Esophagus muscularis mucosa (tissue), 4 donors: ENCODE results near the gene ULK1. TPM values are rescaled to one million over a fixed set of nuclear protein-coding genes. Genes with fewer than 3 reads are reported as not detected.

Source experiments
- DNase-seq: peaks from one replicate; pipeline ENCODE4 v3.0.0-alpha.2; 2017; ENCODE audit errors: extremely low spot score
- H3K27ac ChIP-seq, 4 donors: fragments of 200-600 bp; sonication (generic); replicated peaks in 1 of 4; 1 replicate in 3 of 4; 2 replicates in 1 of 4; pipeline ENCODE4 v1.5.1; 2016 to 2019; ENCODE audit warnings: mild to moderate bottlenecking in 1 of 4
- H3K27me3 ChIP-seq, 4 donors: fragments of 200-600 bp; sonication (generic); one replicate each; pipeline versions ENCODE4 v1.5.1 to v1.6.0; 2016 to 2019
- H3K36me3 ChIP-seq, 4 donors: fragments of 200-600 bp; sonication (generic); one replicate each; pipeline ENCODE4 v1.5.1; 2016 to 2019
- H3K4me1 ChIP-seq, 4 donors: fragments of 200-600 bp; sonication (generic); one replicate each; pipeline ENCODE4 v1.5.1; 2016 to 2019
- H3K4me3 ChIP-seq, 4 donors: fragments of 200-600 bp; sonication (generic); 1 replicate in 2 of 4; 2 replicates in 2 of 4; pipeline ENCODE4 v1.5.1; 2016 to 2019; ENCODE audit warnings: mild to moderate bottlenecking in 4 of 4, moderate library complexity in 1 of 4
- H3K9me3 ChIP-seq, 4 donors: fragments of 200-600 bp; sonication (generic); 1 replicate in 3 of 4; 2 replicates in 1 of 4; pipeline ENCODE4 v1.5.1; 2016 to 2019
- EP300 ChIP-seq: sonication (generic); formaldehyde crosslinking; IDR thresholded peaks from one replicate; pipeline ENCODE4 v1.6.1; 2017; ENCODE audit warnings: antibody characterized with exemption
- POLR2A ChIP-seq: fragments of 450-650 bp; IDR thresholded peaks from one replicate; pipeline ENCODE4 v1.6.1; 2017; ENCODE audit warnings: antibody characterized with exemption, moderate library complexity, mild to moderate bottlenecking, low read depth
- POLR2AphosphoS5 ChIP-seq, 2 donors: sonication (generic); formaldehyde crosslinking; IDR thresholded peaks; one replicate each; pipeline ENCODE4 v1.6.1; 2017; ENCODE audit warnings: antibody characterized with exemption in 2 of 2
- WGBS: methylation state at CpG from one replicate; pipeline ENCODE4 v1.1.5; 2018; 5-methylcytosine and 5-hydroxymethylcytosine counted together
- intact Hi-C: fragments of 100-400 bp; cut with DNase I; formaldehyde crosslinking; loops from one replicate; pipeline ENCODE4 v1.15.1; 2023
- total RNA-seq, 4 donors: library from RNA; depleted of rRNA; stranded (reverse); fragments of >200 nt; gene quantifications; one replicate each; pipeline versions ENCODE4 v1.1.0 to v1.2.1, GENCODE V29; 2016
- TF ChIP-seq, protein P1 (sequence below), 3 experiments: fragments of 200-600 bp in 2 of 3; fragments of 450-650 bp in 1 of 3; sonication (generic) in 2 of 3; IDR thresholded peaks; one replicate each; pipeline ENCODE4 v1.5.1; 2017 to 2019; ENCODE audit warnings: antibody characterized with exemption in 3 of 3, mild to moderate bottlenecking in 2 of 3, moderate library complexity in 1 of 3

ULK1 gene
- total RNA-seq, 4 donors from 2014 or later, result 18.4 to 37.5 (median 26.9) TPM

DNA sequence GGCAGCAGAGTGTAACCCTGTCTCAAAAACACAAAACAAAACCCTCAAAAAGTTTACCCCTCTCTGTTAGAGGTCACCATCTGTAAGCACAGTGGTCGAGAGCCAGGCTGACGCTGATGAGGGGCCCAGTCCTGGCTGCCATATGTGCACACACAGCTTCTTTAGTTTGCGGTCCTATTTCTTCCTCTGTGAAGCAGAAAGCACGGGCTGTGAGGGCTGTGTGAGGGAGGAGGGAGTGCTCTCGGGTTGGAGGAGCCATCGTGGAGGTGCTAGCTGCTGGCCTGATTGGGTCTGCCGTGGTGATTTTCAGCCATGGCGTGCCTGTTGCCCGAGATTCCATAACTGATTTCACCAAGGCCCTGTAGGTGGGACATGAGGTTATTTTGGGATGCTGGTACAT, 3.5 kb downstream of the ULK1 start:
- no peaks in the 10 kb centered on the region for H3K9me3 ChIP-seq
- intact Hi-C loops, result loop anchor here (2.0 to 5.0 kb wide), 2 partner anchors 31 to 49 kb away; partner anchors contain the start of genes EP400 and PUS1
- H3K4me1 ChIP-seq, result peaks cover 55 to 84% (median 76%) of the 10 kb centered on the region in 4 donors
- no peak for TF ChIP-seq POLR2AphosphoS5 (IDR thresholded peaks at IDR 0.05)
- TF ChIP-seq EP300, result no peak
- TF ChIP-seq, protein P1, sequence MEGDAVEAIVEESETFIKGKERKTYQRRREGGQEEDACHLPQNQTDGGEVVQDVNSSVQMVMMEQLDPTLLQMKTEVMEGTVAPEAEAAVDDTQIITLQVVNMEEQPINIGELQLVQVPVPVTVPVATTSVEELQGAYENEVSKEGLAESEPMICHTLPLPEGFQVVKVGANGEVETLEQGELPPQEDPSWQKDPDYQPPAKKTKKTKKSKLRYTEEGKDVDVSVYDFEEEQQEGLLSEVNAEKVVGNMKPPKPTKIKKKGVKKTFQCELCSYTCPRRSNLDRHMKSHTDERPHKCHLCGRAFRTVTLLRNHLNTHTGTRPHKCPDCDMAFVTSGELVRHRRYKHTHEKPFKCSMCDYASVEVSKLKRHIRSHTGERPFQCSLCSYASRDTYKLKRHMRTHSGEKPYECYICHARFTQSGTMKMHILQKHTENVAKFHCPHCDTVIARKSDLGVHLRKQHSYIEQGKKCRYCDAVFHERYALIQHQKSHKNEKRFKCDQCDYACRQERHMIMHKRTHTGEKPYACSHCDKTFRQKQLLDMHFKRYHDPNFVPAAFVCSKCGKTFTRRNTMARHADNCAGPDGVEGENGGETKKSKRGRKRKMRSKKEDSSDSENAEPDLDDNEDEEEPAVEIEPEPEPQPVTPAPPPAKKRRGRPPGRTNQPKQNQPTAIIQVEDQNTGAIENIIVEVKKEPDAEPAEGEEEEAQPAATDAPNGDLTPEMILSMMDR (IDR thresholded peaks at IDR 0.05), result no peak
- TF ChIP-seq POLR2A, result no peak
- peak overlapping the region in 3 of 4 donors; percentile 96 to 99 (median 99) for H3K27ac ChIP-seq
- no peak for DNase-seq
- H3K36me3 ChIP-seq, result peaks cover 0 to 32% (median 17%) of the 10 kb centered on the region in 4 donors
- 85% methylated on average over 8 of the region's 9 CpGs for WGBS
- H3K4me3 ChIP-seq, result no peak overlapping the region
- H3K27me3 ChIP-seq, result no peaks in the 10 kb centered on the region

DNA sequence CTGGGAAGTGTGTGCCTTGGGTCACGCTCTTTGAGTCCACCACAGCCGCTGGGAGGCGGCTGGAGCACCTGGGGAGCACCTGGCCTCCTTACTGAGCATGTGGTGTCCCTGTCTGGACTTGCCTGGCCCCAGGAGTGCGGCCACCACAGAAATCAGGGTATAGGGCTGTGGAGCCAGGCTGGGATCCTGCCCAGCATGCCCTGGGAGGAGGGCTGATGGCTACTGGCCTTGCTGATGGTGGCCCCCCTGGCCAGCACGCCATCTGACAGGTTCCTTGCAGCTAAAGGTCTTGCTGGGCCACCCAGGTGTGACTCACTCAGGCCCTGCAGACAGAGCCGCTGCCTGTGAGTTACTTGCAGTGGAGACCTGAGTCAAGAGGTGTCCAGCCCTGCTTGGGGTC, 6.0 kb downstream of the ULK1 start:
- intact Hi-C loops, result no loop called here
- peaks cover 0 to 46% (median 25%) of the 10 kb centered on the region in 4 donors for H3K36me3 ChIP-seq
- no peak for DNase-seq
- 78% methylated on average over 4 of the region's 6 CpGs for WGBS
- peaks cover 78 to 97% (median 96%) of the 10 kb centered on the region in 4 donors for H3K4me1 ChIP-seq
- no peak overlapping the region for H3K4me3 ChIP-seq
- no peak for TF ChIP-seq EP300
- TF ChIP-seq POLR2AphosphoS5 (IDR thresholded peaks at IDR 0.05), result no peak
- no peaks in the 10 kb centered on the region for H3K9me3 ChIP-seq
- no peak overlapping the region for H3K27ac ChIP-seq
- no peaks in the 10 kb centered on the region for H3K27me3 ChIP-seq

DNA sequence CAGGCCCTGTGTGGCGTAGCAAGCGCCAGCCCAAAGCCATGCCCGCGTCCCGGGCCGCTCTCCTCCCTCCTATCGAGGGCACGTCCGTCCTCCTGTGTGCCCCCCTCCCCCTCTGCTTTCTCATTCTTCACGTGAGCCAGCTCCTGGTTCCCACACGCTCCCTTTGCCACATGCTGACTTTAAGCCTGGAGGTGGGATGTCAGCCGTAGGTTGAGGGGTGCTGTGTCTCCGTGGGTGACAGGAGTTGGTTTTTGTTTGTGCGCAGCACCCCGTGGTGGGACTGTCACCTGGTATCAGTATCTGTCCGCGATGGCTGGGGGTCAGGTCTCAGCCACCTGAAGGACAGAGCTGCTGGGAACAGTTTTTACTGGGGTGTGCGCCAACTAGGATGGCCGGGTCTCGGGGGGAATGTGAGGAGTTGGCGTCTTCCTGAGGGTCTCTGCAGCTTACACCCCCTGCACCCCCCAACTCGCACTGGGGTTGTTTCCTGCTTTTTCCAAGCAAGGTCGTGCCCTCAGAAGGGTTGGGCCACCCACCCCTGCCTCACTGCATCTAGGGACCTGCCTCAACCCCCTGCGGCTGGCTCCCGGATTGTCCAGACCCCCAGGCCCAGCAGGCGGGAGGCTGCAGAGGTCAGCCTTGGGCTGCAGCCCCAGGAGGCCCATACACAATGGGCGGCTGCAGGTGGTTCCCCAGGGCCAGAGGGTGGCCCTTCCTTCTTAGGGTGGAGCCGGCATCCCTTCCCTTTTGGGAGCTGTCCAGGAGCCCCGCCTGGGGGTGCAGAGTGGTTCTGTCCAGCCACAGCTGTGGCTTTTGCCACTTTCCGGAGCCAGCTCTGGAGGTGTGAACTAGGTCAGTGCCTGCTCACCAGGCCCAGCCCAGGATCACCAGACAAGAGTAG, 7.3 kb downstream of the ULK1 start:
- H3K36me3 ChIP-seq, result peaks cover under 1 to 52% (median 31%) of the 10 kb centered on the region in 4 donors
- H3K9me3 ChIP-seq, result no peaks in the 10 kb centered on the region
- TF ChIP-seq, protein P1 (IDR thresholded peaks at IDR 0.05), result no peak
- peak in 1 of 2 donors; percentile 9 for TF ChIP-seq POLR2AphosphoS5 (IDR thresholded peaks at IDR 0.05)
- WGBS, result 78% methylated on average over 25 of the region's 30 CpGs
- no peaks in the 10 kb centered on the region for H3K27me3 ChIP-seq
- H3K4me1 ChIP-seq, result peaks cover 74 to 96% (median 91%) of the 10 kb centered on the region in 4 donors
- H3K4me3 ChIP-seq, result peak overlapping the region in 2 of 4 donors; percentile 2 to 11
- peak overlapping the region in 2 of 4 donors; percentile 9 to 30 for H3K27ac ChIP-seq
- DNase-seq, result no peak
- intact Hi-C loops, result no loop called here

DNA sequence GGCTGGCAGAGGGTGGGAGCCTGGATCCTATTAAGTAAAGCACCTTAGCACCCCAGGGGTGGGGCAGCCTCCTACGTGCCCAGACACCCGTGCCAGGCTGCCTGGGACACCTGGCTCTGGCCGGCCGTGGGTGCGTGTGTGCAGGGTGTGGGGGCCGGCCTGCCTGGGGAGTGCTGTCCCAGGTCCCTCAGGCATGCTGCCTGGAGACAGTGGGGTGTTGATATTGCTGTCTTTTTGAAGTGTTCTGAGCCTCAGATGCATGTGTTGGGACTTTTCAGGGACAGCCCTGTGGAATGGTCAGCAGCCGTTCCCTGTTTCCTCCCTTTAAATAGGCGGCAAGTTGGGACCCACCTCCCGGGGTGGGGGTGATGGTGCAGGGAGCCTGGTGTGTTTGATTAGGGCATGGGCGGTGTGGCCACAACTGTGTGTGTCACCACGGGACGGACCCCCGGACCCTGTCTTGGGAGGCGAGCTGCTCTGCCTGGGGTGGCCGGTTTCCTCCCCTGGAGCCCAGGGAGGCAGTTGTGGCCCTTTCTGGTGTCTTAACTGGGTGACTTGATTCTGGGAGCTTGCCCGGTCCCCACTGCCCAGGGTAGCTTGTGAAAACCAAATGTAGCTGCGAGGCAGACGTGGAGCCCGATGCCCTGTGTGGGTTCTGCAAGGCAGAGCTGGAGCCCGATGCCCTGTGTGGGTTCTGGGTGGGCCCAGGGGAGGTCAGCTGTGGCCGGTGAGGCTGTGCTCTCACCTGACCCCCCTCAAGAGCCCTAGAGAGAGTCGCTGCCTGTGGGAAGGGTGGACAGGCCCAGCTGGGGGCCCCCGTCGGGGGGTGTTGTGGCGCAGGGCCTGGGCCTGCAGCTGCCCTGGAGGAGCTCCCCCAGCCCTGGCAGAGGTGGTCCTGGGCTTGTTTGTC, 8.2 kb downstream of the ULK1 start:
- no peak for DNase-seq
- peak overlapping the region in 2 of 4 donors; percentile 9 to 30 for H3K27ac ChIP-seq
- TF ChIP-seq, protein P1 (IDR thresholded peaks at IDR 0.05), result no peak
- TF ChIP-seq POLR2AphosphoS5 (IDR thresholded peaks at IDR 0.05), result no peak
- TF ChIP-seq EP300, result no peak
- TF ChIP-seq POLR2A, result no peak

More for the DNA sequence above, 8.2 kb downstream of the ULK1 start:
- Histone ChIP-seq H3K9me3 (no peaks in the 10 kb centered on the region), H3K4me3 (peak overlapping the region in 2 of 4 donors; percentile 2 to 11), H3K36me3 (peaks cover 8 to 57% (median 39%) of the 10 kb centered on the region in 4 donors), H3K27me3 (no peaks in the 10 kb centered on the region), H3K4me1 (peaks cover 65 to 89% (median 82%) of the 10 kb centered on the region in 4 donors)
- intact Hi-C loops, result no loop called here
- 75% methylated on average over 15 of the region's 25 CpGs for WGBS
